ENCODE data around the gene C16orf96. TPM values are rescaled to one million over a fixed set of nuclear protein-coding genes. Genes with fewer than 3 reads are reported as not detected.

Gene C16orf96
- total RNA-seq, 1 experiment from 2014 or later: 1.4 TPM

GRCh38 chr16:4539716-4540284 lies 16.3 kb upstream of the C16orf96 start:
- no peak for DNase-seq
- Histone ChIP-seq H3K4ac (ENCODE audit: low read depth, low read length) (no peak overlapping the region), H3K14ac (ENCODE audit: insufficient read depth, low read length) (no peak overlapping the region), H3K56ac (ENCODE audit: insufficient read length, low read depth, low read length) (no peak overlapping the region), H2BK20ac (ENCODE audit: low read depth, low read length, poor library complexity, severe bottlenecking) (no peak overlapping the region), H2BK12ac (ENCODE audit: insufficient read length, low read depth, low read length) (no peak overlapping the region), H3K18ac (ENCODE audit: insufficient read length, low read depth, low read length) (no peak overlapping the region), H3K79me1 (ENCODE audit: insufficient read depth, low read depth, low read length, poor library complexity, severe bottlenecking) (no peaks in the 10 kb centered on the region), H3K9ac (ENCODE audit: extremely low read depth, insufficient read length, low read length) (no peak overlapping the region), H2BK5ac (ENCODE audit: insufficient read length, low read length) (no peak overlapping the region), H2AFZ (ENCODE audit: low read length) (no peak overlapping the region), H3T11ph (ENCODE audit: low read length) (no peak overlapping the region), H4K20me1 (ENCODE audit: control insufficient read depth, insufficient read depth, insufficient read length) (no peaks in the 10 kb centered on the region), H4K8ac (replicated peaks; ENCODE audit: insufficient read length, low read depth, low read length) (no peak overlapping the region), H4K5ac (ENCODE audit: insufficient read length, low read depth, low read length) (no peak overlapping the region), H2AK5ac (ENCODE audit: insufficient read length, low read length) (no peak overlapping the region), H3K23me2 (ENCODE audit: insufficient read length, low read depth, low read length, poor library complexity, severe bottlenecking) (peaks cover 7% of the 10 kb centered on the region), H3K27ac (ENCODE audit: insufficient read length, low read depth, low read length) (no peak overlapping the region), H3K4me1 (ENCODE audit: insufficient read depth, low read length) (no peaks in the 10 kb centered on the region; the same call in 1 of the 2 replicates), H3K27me3 (ENCODE audit: insufficient read depth, low read length) (no peaks in the 10 kb centered on the region; the same call in 1 of the 2 replicates), H4K91ac (ENCODE audit: insufficient read length, low read depth, low read length) (no peak overlapping the region), H3K23ac (ENCODE audit: insufficient read length, low read depth, low read length) (no peak overlapping the region), H2BK15ac (ENCODE audit: low read depth, low read length) (no peak overlapping the region), H3K79me2 (ENCODE audit: insufficient read depth, low read length) (peaks cover 2% of the 10 kb centered on the region; the same call in 1 of the 2 replicates), H3K9me3 (ENCODE audit: control insufficient read depth, low read depth, low read length) (peaks cover 5% of the 10 kb centered on the region), H2BK120ac (ENCODE audit: low read depth, low read length, poor library complexity, severe bottlenecking) (no peak overlapping the region), H3K4me2 (ENCODE audit: insufficient read depth, insufficient read length, low read length) (no peak overlapping the region)
- Mint-ChIP-seq H3K36me3 (ENCODE audit: insufficient read depth in 1 of 3, low read depth in 3 of 3) (peaks cover 14 to 19% (median 16%) of the 10 kb centered on the region in 3 experiments), H3K27me3 (ENCODE audit: low read depth) (peaks cover 34% of the 10 kb centered on the region), H3K27ac (no peak overlapping the region), H3K4me3 (no peak overlapping the region; a peak in 1 of 5 replicates), H3K9me3 (peaks cover 16 to 19% of the 10 kb centered on the region in 2 experiments), H3K4me1 (peaks cover 23% of the 10 kb centered on the region in 2 experiments)
- WGBS (ENCODE audit: extremely low coverage, insufficient read length, low lambda C conversion rate): no CpG with 5 or more reads among the region's 2 CpGs
- TF ChIP-seq, protein P1, sequence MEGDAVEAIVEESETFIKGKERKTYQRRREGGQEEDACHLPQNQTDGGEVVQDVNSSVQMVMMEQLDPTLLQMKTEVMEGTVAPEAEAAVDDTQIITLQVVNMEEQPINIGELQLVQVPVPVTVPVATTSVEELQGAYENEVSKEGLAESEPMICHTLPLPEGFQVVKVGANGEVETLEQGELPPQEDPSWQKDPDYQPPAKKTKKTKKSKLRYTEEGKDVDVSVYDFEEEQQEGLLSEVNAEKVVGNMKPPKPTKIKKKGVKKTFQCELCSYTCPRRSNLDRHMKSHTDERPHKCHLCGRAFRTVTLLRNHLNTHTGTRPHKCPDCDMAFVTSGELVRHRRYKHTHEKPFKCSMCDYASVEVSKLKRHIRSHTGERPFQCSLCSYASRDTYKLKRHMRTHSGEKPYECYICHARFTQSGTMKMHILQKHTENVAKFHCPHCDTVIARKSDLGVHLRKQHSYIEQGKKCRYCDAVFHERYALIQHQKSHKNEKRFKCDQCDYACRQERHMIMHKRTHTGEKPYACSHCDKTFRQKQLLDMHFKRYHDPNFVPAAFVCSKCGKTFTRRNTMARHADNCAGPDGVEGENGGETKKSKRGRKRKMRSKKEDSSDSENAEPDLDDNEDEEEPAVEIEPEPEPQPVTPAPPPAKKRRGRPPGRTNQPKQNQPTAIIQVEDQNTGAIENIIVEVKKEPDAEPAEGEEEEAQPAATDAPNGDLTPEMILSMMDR (conservative IDR thresholded peaks at IDR 0.05): no peak
